MM.1S (cell line): ENCODE data around the gene GAA.

Experiments used
- CTCF ChIP-seq: fragments of 300-600 bp; sonication (generic); IDR thresholded peaks from 2 replicates; pipeline ENCODE4 v1.5.1; 2016; ENCODE audit warnings: antibody characterized with exemption, low read length, mixed read lengths
- EZH2 ChIP-seq: fragments of 300-600 bp; sonication (generic); optimal IDR thresholded peaks from 2 replicates; pipeline ENCODE3; 2017; ENCODE audit warnings: low read depth, mild to moderate bottlenecking, antibody characterized with exemption, low read length, mixed read lengths
- EZH2phosphoT487 ChIP-seq: fragments of 300-600 bp; sonication (generic); IDR thresholded peaks from 2 replicates; pipeline ENCODE4 v1.6.1; 2018; ENCODE audit warnings: antibody characterized with exemption, low read length

GRCh38 chr17:80129006-80129565, 27.7 kb downstream of the GAA start:
- TF ChIP-seq CTCF (no peak), EZH2 (no peak), EZH2phosphoT487 (no peak)
